Endothelial cell of umbilical vein (primary cell): ENCODE measurements around the gene SP3. TPM values are rescaled to one million over a fixed set of nuclear protein-coding genes. Genes with fewer than 3 reads are reported as not detected.
A peak's percentile ranks its signal among the peaks of the same experiment; 100 is the strongest.

Source experiments
- BruUV-seq: library from RNA; stranded (reverse); fragments of 400-500 nt; replicated peaks from 2 replicates; lab custom pipeline; 2021; lab: Mats Ljungman, UMichigan
- CTCF ChIA-PET: fragments of 300-600, 350-600 bp; sonication (Branson Sonifier 250); formaldehyde crosslinking; loops from one replicate; lab custom pipeline; 2021; ENCODE audit warnings: antibody characterized with exemption, inconsistent platforms; lab: Charles Lee
- POLR2A ChIA-PET: fragments of 300-600, 350-600 bp; sonication (Branson Sonifier 250); formaldehyde crosslinking; loops from one replicate; lab custom pipeline; 2021; ENCODE audit warnings: antibody characterized with exemption, inconsistent platforms; lab: Charles Lee
- DNase-seq: peaks from one replicate; pipeline ENCODE4 v3.0.0-alpha.2; 2011; ENCODE audit warnings: low read depth, low spot score
- FAIRE-seq: peaks from 2 replicates; lab custom pipeline; 2011; peaks lifted over from hg19 to GRCh38; lab: Jason Lieb, UNC
- H2AFZ ChIP-seq: 2 replicates; pipeline ENCODE4 v1.6.0; 2012; ENCODE audit warnings: low read depth, low read length, control low read depth, inconsistent platforms
- H3K27ac ChIP-seq: 2 replicates; pipeline ENCODE4 v1.5.1; 2011; ENCODE audit warnings: low read depth, mild to moderate bottlenecking, control low read depth, low read length, moderate library complexity; ENCODE audit not compliant: insufficient read depth
- H3K27me3 ChIP-seq, 2 experiments: 2 replicates each; pipeline versions ENCODE4 v1.6.0 to v1.6.1; 2011; ENCODE audit warnings: low read length in 2 of 2, mixed read lengths in 1 of 2; ENCODE audit not compliant: control insufficient read depth in 2 of 2, insufficient read depth in 2 of 2
- H3K36me3 ChIP-seq, 2 experiments: 2 replicates in 1 of 2; 3 replicates in 1 of 2; pipeline ENCODE4 v1.5.1; 2011; ENCODE audit warnings: low read length in 2 of 2, mild to moderate bottlenecking in 1 of 2, moderate library complexity in 1 of 2; ENCODE audit not compliant: control insufficient read depth in 2 of 2, insufficient read depth in 2 of 2; ENCODE audit errors: extremely low read depth in 1 of 2
- H3K4me1 ChIP-seq: 3 replicates; pipeline ENCODE4 v1.5.1; 2011; ENCODE audit warnings: mild to moderate bottlenecking, low read length; ENCODE audit not compliant: control insufficient read depth, insufficient read depth; ENCODE audit errors: extremely low read depth
- H3K4me2 ChIP-seq: 2 replicates; pipeline ENCODE4 v1.6.1; 2011; ENCODE audit warnings: low read length, control low read depth, mixed read lengths; ENCODE audit not compliant: insufficient read depth
- H3K4me3 ChIP-seq, 3 experiments: fragments of 200-600 bp in 1 of 3; sonication (generic), shearing (Covaris generic) in 1 of 3; replicated peaks in 1 of 3; 2 replicates each; pipeline ENCODE4 v1.5.1; 2011 to 2016; ENCODE audit warnings: control low read depth in 3 of 3, low read length in 3 of 3, mild to moderate bottlenecking in 2 of 3, inconsistent platforms in 1 of 3, low read depth in 1 of 3, moderate library complexity in 1 of 3; ENCODE audit not compliant: insufficient read depth in 1 of 3
- H3K79me2 ChIP-seq: 2 replicates; pipeline ENCODE4 v1.6.0; 2012; ENCODE audit warnings: low read length, inconsistent platforms; ENCODE audit not compliant: control insufficient read depth, insufficient read depth
- H3K9ac ChIP-seq: replicated peaks from 2 replicates; pipeline ENCODE3; 2011; ENCODE audit warnings: low read length, control low read depth; ENCODE audit not compliant: insufficient read depth; ENCODE audit errors: extremely low read depth
- H3K9me1 ChIP-seq: replicated peaks from 3 replicates; pipeline ENCODE4 v1.6.0; 2011; ENCODE audit warnings: mild to moderate bottlenecking, low read length; ENCODE audit not compliant: control insufficient read depth, insufficient read depth; ENCODE audit errors: extremely low read depth
- H3K9me3 ChIP-seq: replicated peaks from 2 replicates; pipeline ENCODE4 v1.5.1; 2012; ENCODE audit warnings: low read length, inconsistent platforms; ENCODE audit not compliant: control insufficient read depth, insufficient read depth
- H4K20me1 ChIP-seq: replicated peaks from 2 replicates; pipeline ENCODE3; 2011; ENCODE audit warnings: mild to moderate bottlenecking, low read length; ENCODE audit not compliant: control insufficient read depth, insufficient read depth; ENCODE audit errors: extremely low read depth
- EZH2 ChIP-seq: IDR thresholded peaks from 2 replicates; pipeline ENCODE4 v1.6.1; 2012; ENCODE audit warnings: borderline replicate concordance, low read depth, mild to moderate bottlenecking, moderate library complexity, low read length, inconsistent platforms; ENCODE audit not compliant: severe bottlenecking
- FOS ChIP-seq: IDR thresholded peaks from 2 replicates; pipeline ENCODE4 v1.6.1; 2011; ENCODE audit warnings: mild to moderate bottlenecking, low read length, moderate library complexity, borderline replicate concordance; ENCODE audit not compliant: insufficient read depth
- GATA2 ChIP-seq: IDR thresholded peaks from 2 replicates; pipeline ENCODE4 v1.7.0; 2011; ENCODE audit warnings: low read depth, mild to moderate bottlenecking, moderate library complexity, mixed read lengths, low read length; ENCODE audit not compliant: insufficient read length, insufficient read depth
- JUN ChIP-seq: IDR thresholded peaks from 2 replicates; pipeline ENCODE4 v1.6.1; 2011; ENCODE audit warnings: borderline replicate concordance, low read depth; ENCODE audit not compliant: insufficient read length, insufficient read depth
- MYC ChIP-seq: IDR thresholded peaks from one replicate; pipeline ENCODE4 v1.6.1; 2011; ENCODE audit warnings: mild to moderate bottlenecking, low read depth, low read length
- POLR2A ChIP-seq: IDR thresholded peaks from 2 replicates; pipeline ENCODE4 v1.6.1; 2012; ENCODE audit warnings: low read depth, mild to moderate bottlenecking, control low read depth, low read length
- POLR2AphosphoS5 ChIP-seq: IDR thresholded peaks from 2 replicates; pipeline ENCODE4 v1.6.1; 2012; ENCODE audit warnings: low read depth, mild to moderate bottlenecking, control low read depth, low read length, moderate library complexity; ENCODE audit not compliant: insufficient read depth
- dilution Hi-C: fragments of 300-500 bp; cut with MboI; formaldehyde crosslinking; loops from one replicate; pipeline ENCODE4 v1.15.0; 2019; ENCODE audit warnings: low sequenced_read_pairs; ENCODE audit not compliant: extremely low pct_ligation_motif_present
- intact Hi-C: fragments of 100-400 bp; cut with micrococcal nuclease; formaldehyde crosslinking; loops from one replicate; pipeline ENCODE4 v1.10.0; 2022
- polyA plus RNA-seq, 4 experiments: library from polyadenylated mRNA; depleted of rRNA in 3 of 4; stranded (reverse) in 3 of 4; unstranded in 1 of 4; fragments of >200 nt; gene quantifications; 2 replicates each; pipeline versions ENCODE4 v1.2.1 to v1.2.3, GENCODE V29; 2011 to 2012; ENCODE audit warnings: missing spikeins in 1 of 4
- total RNA-seq: library from RNA; stranded (reverse); gene quantifications from 2 replicates; pipeline ENCODE4 v1.2.3, GENCODE V29; 2021
- TF ChIP-seq, protein P1 (sequence below), 2 donors: IDR thresholded peaks; 1 replicate in 1 of 2; 2 replicates in 1 of 2; pipeline ENCODE4 v1.5.1; 2011; ENCODE audit warnings: low read length in 2 of 2, mild to moderate bottlenecking in 2 of 2, moderate library complexity in 2 of 2, control low read depth in 1 of 2, inconsistent platforms in 1 of 2, low read depth in 1 of 2; ENCODE audit not compliant: insufficient read depth in 1 of 2; ENCODE audit errors: extremely low read depth in 1 of 2
- TF ChIP-seq, protein P2 (sequence below): IDR thresholded peaks from 2 replicates; pipeline ENCODE4 v1.6.1; 2011; ENCODE audit not compliant: insufficient read depth, insufficient read length

The SP3 gene
- total and polyA plus RNA-seq, 2 donors (not counting 3 experiments of a cell fraction or from before 2014, with no cell fraction given): 23.9 to 59.0 TPM

DNA sequence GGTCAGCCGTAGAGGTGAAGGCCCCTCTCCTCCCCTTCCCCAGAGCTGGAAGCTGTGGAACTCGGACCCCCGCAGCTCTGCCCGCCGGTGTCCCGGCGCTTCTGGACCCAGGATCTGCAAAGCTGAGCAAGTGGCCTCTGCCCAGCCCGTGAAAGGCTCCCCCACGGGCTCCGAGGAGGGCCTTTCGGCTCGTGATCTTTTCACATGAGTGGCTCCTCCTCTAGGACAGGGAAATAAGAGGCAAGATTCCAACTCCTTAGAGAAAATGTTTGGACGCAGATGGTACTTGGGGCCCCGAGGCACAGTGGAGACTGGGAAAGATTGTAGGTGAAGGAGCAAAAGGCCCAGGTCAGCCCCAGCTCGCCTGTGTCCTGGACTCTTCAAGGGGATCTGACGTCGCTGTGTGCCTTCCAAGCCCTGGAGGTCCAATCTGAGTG lies 48.2 kb upstream of the SP3 start:
- POLR2A ChIA-PET: no interaction called here
- no peaks in the 10 kb centered on the region for H3K79me2 ChIP-seq
- no peak for TF ChIP-seq JUN
- no peak for TF ChIP-seq POLR2A
- no peak for TF ChIP-seq FOS
- no peak for TF ChIP-seq EZH2
- no peak for TF ChIP-seq MYC
- TF ChIP-seq, protein P1, sequence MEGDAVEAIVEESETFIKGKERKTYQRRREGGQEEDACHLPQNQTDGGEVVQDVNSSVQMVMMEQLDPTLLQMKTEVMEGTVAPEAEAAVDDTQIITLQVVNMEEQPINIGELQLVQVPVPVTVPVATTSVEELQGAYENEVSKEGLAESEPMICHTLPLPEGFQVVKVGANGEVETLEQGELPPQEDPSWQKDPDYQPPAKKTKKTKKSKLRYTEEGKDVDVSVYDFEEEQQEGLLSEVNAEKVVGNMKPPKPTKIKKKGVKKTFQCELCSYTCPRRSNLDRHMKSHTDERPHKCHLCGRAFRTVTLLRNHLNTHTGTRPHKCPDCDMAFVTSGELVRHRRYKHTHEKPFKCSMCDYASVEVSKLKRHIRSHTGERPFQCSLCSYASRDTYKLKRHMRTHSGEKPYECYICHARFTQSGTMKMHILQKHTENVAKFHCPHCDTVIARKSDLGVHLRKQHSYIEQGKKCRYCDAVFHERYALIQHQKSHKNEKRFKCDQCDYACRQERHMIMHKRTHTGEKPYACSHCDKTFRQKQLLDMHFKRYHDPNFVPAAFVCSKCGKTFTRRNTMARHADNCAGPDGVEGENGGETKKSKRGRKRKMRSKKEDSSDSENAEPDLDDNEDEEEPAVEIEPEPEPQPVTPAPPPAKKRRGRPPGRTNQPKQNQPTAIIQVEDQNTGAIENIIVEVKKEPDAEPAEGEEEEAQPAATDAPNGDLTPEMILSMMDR (IDR thresholded peaks at IDR 0.05; ENCODE audit: extremely low read depth in 1 of 2, insufficient read depth in 1 of 2, low read depth in 1 of 2, low read length in 2 of 2): no peak
- TF ChIP-seq, protein P2, sequence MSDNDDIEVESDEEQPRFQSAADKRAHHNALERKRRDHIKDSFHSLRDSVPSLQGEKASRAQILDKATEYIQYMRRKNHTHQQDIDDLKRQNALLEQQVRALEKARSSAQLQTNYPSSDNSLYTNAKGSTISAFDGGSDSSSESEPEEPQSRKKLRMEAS: no peak
- no peak for TF ChIP-seq POLR2AphosphoS5
- no peak for TF ChIP-seq GATA2
- H4K20me1 ChIP-seq: no peaks in the 10 kb centered on the region
- H3K9me3 ChIP-seq: no peaks in the 10 kb centered on the region
- DNase-seq (peak; percentile 19), FAIRE-seq (peak; percentile 12)
- CTCF ChIA-PET: interaction anchor here (0.9 to 2.0 kb wide), 4 partner anchors 15 to 129 kb away, joined by 3 to 5 read pairs (median 3); no protein-coding TSS in a partner anchor
- no peaks in the 10 kb centered on the region for H3K27me3 ChIP-seq
- no peak overlapping the region for H3K27ac ChIP-seq
- no peaks in the 10 kb centered on the region for H3K9me1 ChIP-seq
- peak overlapping the region; percentile 13 to 65 (median 40) for H3K4me3 ChIP-seq
- peak overlapping the region; percentile 98 for H2AFZ ChIP-seq
- TSS peak; percentile 70 for BruUV-seq
- intact Hi-C loops (no loop called here), dilution Hi-C loops (no loop called here)
- peak overlapping the region; percentile 72 for H3K9ac ChIP-seq
- H3K4me1 ChIP-seq: peaks cover 12% of the 10 kb centered on the region
- H3K36me3 ChIP-seq: no peaks in the 10 kb centered on the region
- peak overlapping the region; percentile 77 for H3K4me2 ChIP-seq
